GM12872 (cell line): ENCODE data around the gene SHF.

Experiments used
- TF ChIP-seq, protein P1 (sequence below): IDR thresholded peaks from 3 replicates; pipeline ENCODE4 v1.5.1; 2011; ENCODE audit warnings: low read depth, mild to moderate bottlenecking, low read length, moderate library complexity; ENCODE audit not compliant: insufficient read depth

The SHF gene

DNA sequence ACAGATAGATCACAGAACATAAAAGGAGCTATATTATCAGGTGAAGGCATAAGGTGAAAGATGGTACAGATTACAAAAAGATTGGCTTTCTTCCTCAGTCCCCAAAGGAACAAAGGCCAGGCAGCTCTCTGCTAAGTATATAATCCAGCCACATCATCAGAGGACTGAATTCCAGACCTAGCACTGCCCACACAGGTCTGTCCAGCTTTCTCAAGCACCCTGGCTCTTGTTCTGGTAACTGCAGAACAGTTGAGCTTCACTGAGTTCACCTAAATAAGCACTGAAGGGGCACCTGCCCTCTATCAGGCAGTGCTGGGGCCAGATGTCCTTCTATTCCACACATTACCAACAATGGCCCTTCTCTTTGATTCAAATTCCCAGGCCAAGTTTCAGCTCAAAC, 64.4 kb downstream of the SHF start:
- TF ChIP-seq, protein P1, sequence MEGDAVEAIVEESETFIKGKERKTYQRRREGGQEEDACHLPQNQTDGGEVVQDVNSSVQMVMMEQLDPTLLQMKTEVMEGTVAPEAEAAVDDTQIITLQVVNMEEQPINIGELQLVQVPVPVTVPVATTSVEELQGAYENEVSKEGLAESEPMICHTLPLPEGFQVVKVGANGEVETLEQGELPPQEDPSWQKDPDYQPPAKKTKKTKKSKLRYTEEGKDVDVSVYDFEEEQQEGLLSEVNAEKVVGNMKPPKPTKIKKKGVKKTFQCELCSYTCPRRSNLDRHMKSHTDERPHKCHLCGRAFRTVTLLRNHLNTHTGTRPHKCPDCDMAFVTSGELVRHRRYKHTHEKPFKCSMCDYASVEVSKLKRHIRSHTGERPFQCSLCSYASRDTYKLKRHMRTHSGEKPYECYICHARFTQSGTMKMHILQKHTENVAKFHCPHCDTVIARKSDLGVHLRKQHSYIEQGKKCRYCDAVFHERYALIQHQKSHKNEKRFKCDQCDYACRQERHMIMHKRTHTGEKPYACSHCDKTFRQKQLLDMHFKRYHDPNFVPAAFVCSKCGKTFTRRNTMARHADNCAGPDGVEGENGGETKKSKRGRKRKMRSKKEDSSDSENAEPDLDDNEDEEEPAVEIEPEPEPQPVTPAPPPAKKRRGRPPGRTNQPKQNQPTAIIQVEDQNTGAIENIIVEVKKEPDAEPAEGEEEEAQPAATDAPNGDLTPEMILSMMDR: no peak

DNA sequence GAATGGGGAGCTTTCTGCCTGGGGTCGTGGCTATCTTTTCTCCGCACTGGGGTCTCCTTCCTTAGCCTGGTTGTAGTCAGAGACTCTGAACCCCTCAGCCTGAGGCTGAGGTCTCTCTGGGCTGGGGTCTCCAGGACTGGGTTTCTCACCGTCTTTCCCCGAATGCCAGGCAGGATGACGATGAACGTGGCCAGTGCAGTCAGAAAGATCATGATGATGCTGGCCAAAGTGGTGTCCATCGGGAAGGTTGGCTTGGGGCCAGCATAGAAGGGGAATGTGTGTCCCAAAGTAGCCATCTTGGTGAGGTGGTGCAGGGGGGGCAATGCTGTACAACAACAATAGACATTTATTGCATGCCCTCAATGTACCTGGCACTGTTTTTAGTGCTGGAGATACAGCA, 65.0 kb downstream of the SHF start:
- TF ChIP-seq, protein P1: no peak

DNA sequence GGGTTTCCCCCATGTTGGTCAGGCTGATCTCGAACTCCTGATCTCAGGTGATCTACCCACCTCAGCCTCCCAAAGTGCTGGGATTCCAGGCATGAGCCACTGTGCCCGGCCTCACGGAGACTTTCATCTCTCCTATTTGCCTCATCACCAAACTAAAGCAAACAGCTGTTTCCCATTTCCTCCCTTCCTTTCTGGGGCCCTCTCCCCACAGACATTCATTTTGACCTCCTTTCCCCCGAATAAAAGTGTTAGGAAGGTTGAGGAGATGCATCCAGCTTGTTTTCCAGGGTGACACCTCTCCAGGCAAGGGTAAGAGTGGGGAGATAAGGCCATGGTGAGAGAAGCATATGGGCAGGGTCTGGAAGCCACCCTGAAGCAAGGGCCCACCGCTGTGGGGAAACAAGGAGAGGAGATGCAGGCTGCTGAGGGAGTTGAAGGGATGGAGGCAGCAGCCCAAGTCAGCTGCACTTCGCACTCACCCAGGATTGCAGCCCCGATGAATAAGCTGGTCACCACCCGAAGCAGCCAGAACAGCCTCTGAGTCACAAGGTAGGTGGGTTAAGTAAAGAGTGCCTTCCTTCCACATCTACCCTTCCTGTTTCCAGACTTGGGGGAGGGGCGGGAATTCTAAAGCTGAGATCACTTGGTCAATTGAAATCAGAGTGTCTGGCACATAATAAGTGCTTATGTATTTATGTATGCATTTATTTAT, 65.9 kb downstream of the SHF start:
- TF ChIP-seq, protein P1: no peak

DNA sequence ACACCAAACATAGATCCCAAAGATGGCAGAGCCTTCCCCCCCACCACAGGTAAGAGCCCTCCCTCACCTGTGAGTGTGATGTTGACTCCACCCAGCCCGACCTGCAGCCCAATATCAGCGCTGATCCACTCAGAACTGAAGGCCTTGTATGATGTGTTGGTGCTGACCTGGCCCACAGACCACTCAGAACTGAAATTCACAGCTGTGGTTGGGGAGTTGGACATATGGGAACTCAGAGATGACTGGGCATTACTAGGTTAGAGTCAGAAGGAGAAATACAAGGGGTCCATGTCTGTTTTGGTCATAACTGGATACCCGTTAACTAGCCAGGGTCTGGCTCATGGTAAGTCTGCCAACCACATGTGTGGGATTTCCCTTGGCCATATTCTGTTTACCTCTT, 66.7 kb downstream of the SHF start:
- TF ChIP-seq, protein P1: no peak

DNA sequence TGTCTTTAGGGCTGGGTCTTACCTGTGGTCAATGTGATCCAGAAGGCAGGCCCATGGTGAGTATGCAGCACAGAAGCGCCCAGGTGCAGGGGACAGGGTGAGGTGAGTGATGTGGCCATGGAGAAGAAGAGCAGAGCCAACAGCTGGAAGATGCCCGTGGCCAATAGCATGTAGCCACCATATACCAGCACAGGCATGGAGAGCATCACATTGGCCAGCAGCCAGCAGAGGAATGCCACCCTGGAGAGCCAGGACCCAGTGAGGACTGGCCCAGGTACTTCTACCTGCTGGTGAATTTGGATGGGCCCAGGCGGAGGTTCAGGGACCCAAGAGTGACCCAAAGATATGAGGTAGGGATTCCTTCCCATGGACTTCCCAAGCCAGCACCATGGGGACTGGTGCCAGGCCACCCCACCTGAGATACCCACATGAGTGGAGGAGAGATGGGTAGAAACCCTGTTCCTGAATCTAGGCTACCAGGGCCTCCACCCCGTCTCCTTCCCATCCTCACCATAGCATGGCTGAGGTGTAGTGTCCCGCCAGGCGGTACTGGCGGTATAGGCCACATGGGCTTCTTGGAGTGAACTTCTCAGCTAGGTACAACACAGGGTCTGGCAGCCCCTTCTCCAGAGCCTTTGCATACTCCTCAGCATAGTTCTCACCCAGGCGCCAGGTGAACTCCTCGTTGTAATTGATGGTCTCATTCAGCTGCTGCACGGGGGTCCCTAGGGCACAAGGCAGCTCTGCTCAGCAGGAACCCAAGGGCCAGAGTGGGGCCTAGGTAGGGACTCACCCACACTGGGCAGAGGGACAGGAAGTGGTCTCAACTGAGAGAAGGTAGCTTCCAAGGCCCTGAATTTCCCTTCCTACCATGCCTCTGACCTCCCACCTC, 67.4 kb downstream of the SHF start:
- TF ChIP-seq, protein P1: no peak

DNA sequence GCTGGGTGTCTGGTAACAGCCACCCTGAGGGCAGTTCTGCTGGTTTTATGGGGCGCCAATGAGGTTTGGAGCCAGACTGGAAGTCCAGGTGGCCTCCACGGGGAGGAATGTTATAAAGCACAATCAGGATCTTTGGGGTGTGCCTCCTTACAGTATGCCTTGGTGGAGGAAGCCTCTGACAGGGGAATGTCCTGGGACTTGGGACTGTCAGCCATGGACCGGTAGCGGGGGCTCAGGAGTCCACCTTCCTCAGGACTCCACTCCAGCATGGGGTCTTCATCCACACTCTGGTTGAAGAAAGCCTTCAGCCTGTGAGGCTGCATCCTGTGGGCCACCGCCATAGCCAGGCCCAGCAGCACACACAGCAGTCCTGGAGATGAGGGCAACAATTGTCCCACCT, 68.8 kb downstream of the SHF start:
- TF ChIP-seq, protein P1: no peak

DNA sequence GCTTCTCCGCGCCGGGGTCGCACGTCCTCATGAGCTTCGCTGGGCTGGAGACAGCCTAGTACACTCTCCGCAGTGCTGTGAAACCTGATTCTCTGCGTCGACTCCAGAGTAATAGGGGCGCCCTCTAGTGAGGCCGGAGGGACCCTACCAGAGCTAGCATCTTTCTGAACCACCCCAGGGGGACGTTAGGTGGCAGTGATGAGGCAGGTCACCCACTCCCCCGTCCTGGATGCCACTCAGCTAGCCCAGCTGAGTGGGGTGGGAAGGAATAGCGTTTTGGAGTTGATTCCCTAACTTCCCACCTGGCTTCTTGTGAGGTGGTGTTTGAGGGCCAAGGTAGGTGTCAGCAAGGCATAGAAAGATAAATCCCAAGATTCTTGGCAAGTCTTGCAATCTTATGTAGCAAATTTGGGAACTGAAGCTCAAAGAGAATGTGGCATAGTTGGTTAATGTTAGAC, 69.6 kb downstream of the SHF start:
- TF ChIP-seq, protein P1: peak; percentile 100
